ENCODE results near the gene RLN3. TPM values are rescaled to one million over a fixed set of nuclear protein-coding genes. Genes with fewer than 3 reads are reported as not detected.
A peak's percentile ranks its signal among the peaks of the same experiment; 100 is the strongest.

Gene RLN3
- total and polyA plus RNA-seq, 9 of the 15 experiments (the other 6 are each of a cell fraction or from before 2014, with no cell fraction given), result 0.31 to 1.2 (median 0.71) TPM; not detected in 6

DNA sequence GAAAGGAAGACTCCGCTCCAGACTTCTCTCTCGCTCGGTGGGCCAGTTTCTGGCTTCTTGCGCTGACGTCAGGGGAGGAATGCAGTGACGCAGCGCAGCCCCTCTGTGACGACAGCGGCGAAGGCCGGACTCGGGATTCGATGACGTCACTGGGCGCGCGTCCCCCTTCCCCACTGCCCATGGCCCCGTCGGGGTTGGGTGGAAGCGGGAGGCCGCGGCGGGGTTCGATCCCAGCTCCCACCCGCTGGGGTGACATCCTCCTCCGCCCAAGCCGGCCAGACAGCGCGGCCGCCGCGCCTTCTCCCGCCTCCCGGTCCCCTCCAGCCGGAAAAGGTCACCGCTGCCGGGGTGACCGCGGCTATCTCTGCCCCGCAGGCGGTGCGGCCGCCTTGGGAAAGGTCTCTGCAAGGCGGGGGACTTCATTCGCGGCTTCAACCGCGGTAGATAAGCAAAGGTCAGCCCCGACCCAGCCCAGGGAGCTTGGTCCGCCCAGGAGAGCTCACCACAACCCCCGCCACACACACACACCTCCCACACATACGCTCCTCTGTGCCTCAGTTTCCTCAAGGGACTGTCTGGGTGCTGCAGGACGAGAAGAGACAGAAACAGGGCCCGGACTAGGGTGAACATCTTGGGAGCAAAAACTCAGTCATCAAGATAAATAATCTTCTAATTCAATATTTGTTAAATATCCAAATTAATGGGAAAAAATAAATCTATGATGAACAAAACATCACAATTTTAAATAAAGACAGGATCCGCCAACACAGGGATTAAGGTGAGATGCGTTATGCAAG, 21.0 kb upstream of the RLN3 start (continued):
- TF ChIP-seq, protein P1, sequence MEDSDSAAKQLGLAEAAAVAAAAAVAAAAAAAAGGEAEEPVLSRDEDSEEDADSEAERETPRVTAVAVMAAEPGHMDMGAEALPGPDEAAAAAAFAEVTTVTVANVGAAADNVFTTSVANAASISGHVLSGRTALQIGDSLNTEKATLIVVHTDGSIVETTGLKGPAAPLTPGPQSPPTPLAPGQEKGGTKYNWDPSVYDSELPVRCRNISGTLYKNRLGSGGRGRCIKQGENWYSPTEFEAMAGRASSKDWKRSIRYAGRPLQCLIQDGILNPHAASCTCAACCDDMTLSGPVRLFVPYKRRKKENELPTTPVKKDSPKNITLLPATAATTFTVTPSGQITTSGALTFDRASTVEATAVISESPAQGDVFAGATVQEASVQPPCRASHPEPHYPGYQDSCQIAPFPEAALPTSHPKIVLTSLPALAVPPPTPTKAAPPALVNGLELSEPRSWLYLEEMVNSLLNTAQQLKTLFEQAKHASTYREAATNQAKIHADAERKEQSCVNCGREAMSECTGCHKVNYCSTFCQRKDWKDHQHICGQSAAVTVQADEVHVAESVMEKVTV (CRISPR knock-in tag; IDR thresholded peaks at IDR 0.05), result no peak
- TF ChIP-seq RFX1 (IDR thresholded peaks at IDR 0.05) (peak; percentile 58), MYC (IDR thresholded peaks at IDR 0.05; ENCODE audit: low read depth, low read length) (peak; percentile 84), MYC (CRISPR knock-in tag; IDR thresholded peaks at IDR 0.05; ENCODE audit: borderline replicate concordance, low read depth) (peak; percentile 80; the same call in 1 of the 2 replicates), HDAC3 (IDR thresholded peaks at IDR 0.05; ENCODE audit: borderline replicate concordance, partially characterized antibody) (peak; percentile 98), ZBTB1 (CRISPR knock-in tag; IDR thresholded peaks at IDR 0.05; ENCODE audit: borderline replicate concordance, low read depth) (peak; percentile 99), ZNF224 (CRISPR knock-in tag; IDR thresholded peaks at IDR 0.05) (no peak), PRMT5 (CRISPR knock-in tag; IDR thresholded peaks at IDR 0.05) (no peak), CC2D1A (IDR thresholded peaks at IDR 0.05) (peak; percentile 86; the same call in 1 of the 2 replicates), FOS (IDR thresholded peaks at IDR 0.05; ENCODE audit: extremely low read depth, insufficient read length) (no peak), BHLHE40 (IDR thresholded peaks at IDR 0.05; ENCODE audit: low read length) (peak; percentile 68), ELF1 (tag; IDR thresholded peaks at IDR 0.05) (peak; percentile 69; the same call in 1 of the 2 replicates), ZNF79 (CRISPR knock-in tag; IDR thresholded peaks at IDR 0.05; ENCODE audit: low read depth) (no peak), ZNF589 (CRISPR knock-in tag; IDR thresholded peaks at IDR 0.05; ENCODE audit: low read depth) (peak; percentile 97), POLR2A (conservative IDR thresholded peaks at IDR 0.05) (peak; percentile 71), KDM1A (IDR thresholded peaks at IDR 0.05) (peak; percentile 97)
- TF ChIP-seq, protein P2, sequence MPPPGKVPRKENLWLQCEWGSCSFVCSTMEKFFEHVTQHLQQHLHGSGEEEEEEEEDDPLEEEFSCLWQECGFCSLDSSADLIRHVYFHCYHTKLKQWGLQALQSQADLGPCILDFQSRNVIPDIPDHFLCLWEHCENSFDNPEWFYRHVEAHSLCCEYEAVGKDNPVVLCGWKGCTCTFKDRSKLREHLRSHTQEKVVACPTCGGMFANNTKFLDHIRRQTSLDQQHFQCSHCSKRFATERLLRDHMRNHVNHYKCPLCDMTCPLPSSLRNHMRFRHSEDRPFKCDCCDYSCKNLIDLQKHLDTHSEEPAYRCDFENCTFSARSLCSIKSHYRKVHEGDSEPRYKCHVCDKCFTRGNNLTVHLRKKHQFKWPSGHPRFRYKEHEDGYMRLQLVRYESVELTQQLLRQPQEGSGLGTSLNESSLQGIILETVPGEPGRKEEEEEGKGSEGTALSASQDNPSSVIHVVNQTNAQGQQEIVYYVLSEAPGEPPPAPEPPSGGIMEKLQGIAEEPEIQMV (tag; conservative IDR thresholded peaks at IDR 0.05; ENCODE audit: low read depth), result 0 out of 2 replicates have a peak, but pooled peaks have one; percentile 41
- TF ChIP-seq, protein P3, sequence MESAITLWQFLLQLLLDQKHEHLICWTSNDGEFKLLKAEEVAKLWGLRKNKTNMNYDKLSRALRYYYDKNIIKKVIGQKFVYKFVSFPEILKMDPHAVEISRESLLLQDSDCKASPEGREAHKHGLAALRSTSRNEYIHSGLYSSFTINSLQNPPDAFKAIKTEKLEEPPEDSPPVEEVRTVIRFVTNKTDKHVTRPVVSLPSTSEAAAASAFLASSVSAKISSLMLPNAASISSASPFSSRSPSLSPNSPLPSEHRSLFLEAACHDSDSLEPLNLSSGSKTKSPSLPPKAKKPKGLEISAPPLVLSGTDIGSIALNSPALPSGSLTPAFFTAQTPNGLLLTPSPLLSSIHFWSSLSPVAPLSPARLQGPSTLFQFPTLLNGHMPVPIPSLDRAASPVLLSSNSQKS (CRISPR knock-in tag; IDR thresholded peaks at IDR 0.05), result no peak
- TF ChIP-seq, protein P4, sequence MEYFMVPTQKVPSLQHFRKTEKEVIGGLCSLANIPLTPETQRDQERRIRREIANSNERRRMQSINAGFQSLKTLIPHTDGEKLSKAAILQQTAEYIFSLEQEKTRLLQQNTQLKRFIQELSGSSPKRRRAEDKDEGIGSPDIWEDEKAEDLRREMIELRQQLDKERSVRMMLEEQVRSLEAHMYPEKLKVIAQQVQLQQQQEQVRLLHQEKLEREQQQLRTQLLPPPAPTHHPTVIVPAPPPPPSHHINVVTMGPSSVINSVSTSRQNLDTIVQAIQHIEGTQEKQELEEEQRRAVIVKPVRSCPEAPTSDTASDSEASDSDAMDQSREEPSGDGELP (CRISPR knock-in tag; IDR thresholded peaks at IDR 0.05; ENCODE audit: borderline replicate concordance), result peak; percentile 93
- TF ChIP-seq, protein P5, sequence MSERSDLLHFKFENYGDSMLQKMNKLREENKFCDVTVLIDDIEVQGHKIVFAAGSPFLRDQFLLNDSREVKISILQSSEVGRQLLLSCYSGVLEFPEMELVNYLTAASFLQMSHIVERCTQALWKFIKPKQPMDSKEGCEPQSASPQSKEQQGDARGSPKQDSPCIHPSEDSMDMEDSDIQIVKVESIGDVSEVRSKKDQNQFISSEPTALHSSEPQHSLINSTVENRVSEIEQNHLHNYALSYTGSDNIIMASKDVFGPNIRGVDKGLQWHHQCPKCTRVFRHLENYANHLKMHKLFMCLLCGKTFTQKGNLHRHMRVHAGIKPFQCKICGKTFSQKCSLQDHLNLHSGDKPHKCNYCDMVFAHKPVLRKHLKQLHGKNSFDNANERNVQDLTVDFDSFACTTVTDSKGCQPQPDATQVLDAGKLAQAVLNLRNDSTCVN (CRISPR knock-in tag; IDR thresholded peaks at IDR 0.05), result no peak; the same call in 1 of the 2 replicates

Data from K562 (cell line).